Bronchial epithelial cell (primary cell): ENCODE data around the gene ZNF646. TPM values are rescaled to one million over a fixed set of nuclear protein-coding genes. Genes with fewer than 3 reads are reported as not detected.

Experiments
- DNase-seq: peaks from one replicate; pipeline ENCODE4 v3.0.0-alpha.2; 2010; ENCODE audit warnings: low read depth
- FAIRE-seq: peaks from 2 replicates; lab custom pipeline; 2011; peaks lifted over from hg19 to GRCh38; lab: Jason Lieb, UNC
- H3K27me3 ChIP-seq: 2 replicates; pipeline ENCODE4 v1.5.1; 2011; ENCODE audit warnings: low read length; ENCODE audit not compliant: control insufficient read depth, insufficient read depth
- H3K36me3 ChIP-seq: 2 replicates; pipeline ENCODE4 v1.5.1; 2011; ENCODE audit warnings: low read length; ENCODE audit not compliant: control insufficient read depth, insufficient read depth
- H3K4me3 ChIP-seq: 2 replicates; pipeline ENCODE4 v1.5.1; 2011; ENCODE audit warnings: mild to moderate bottlenecking, low read depth, low read length, control low read depth
- total RNA-seq: library from RNA; depleted of rRNA; stranded (reverse); fragments of >200 nt; gene quantifications from 2 replicates; pipeline ENCODE4 v1.2.1, GENCODE V29; 2014
- TF ChIP-seq, protein P1 (sequence below): IDR thresholded peaks from 2 replicates; pipeline ENCODE4 v1.5.1; 2011; ENCODE audit warnings: mild to moderate bottlenecking, moderate library complexity, low read length, control low read depth, inconsistent platforms; ENCODE audit not compliant: insufficient read depth, severe bottlenecking

ZNF646 gene
- total RNA-seq, 1 donor from 2014 or later: 6.3 TPM

DNA sequence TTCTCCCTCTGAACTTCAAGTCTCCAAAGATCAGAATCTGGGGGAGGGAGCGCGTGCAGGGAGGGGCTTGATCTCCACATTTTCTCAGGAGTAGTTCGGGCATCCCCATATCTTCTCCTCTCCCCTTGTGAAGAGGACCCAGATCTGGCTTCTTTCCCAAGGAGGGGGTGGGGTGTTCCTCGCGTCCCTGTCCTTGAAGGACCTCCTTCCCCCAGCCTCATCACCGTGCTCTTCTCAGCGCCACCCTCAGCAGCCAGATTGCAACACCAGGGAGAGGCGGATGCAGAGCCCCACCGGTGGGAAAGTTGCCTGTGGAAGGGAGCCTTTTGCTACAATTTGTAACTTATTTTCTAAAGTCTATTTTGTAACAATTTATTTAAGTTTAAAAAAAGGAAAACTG lies 8.9 kb downstream of the ZNF646 start:
- FAIRE-seq: no peak
- H3K27me3 ChIP-seq: no peaks in the 10 kb centered on the region

DNA sequence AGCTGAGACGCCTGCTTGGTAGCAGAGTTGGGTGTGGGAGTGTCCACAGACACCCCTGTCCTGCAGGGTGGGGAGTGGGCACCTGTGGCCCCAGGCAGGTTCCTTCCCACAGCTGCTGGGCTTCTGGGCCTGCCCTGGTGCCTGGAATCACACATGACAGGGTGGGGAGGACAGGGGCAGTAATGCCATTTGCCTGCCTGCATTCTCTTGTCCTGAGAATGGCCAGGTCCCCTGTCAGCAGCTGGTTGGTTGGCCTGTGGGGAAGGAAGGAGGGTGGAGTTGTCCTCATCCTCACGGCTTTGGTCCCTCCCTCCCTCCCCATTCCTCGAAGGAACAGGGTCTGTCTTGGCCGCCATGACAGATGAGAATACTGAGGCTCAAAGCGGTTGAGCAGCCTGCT lies 9.3 kb downstream of the ZNF646 start:
- TF ChIP-seq, protein P1, sequence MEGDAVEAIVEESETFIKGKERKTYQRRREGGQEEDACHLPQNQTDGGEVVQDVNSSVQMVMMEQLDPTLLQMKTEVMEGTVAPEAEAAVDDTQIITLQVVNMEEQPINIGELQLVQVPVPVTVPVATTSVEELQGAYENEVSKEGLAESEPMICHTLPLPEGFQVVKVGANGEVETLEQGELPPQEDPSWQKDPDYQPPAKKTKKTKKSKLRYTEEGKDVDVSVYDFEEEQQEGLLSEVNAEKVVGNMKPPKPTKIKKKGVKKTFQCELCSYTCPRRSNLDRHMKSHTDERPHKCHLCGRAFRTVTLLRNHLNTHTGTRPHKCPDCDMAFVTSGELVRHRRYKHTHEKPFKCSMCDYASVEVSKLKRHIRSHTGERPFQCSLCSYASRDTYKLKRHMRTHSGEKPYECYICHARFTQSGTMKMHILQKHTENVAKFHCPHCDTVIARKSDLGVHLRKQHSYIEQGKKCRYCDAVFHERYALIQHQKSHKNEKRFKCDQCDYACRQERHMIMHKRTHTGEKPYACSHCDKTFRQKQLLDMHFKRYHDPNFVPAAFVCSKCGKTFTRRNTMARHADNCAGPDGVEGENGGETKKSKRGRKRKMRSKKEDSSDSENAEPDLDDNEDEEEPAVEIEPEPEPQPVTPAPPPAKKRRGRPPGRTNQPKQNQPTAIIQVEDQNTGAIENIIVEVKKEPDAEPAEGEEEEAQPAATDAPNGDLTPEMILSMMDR: no peak
- H3K27me3 ChIP-seq: no peaks in the 10 kb centered on the region
- H3K4me3 ChIP-seq: no peak overlapping the region
- FAIRE-seq: no peak
- no peak for DNase-seq
- H3K36me3 ChIP-seq: peaks cover 21% of the 10 kb centered on the region

More for the DNA sequence above, 8.9 kb downstream of the ZNF646 start:
- H3K4me3 ChIP-seq: no peak overlapping the region
- TF ChIP-seq, protein P1: no peak
- DNase-seq: no peak
- H3K36me3 ChIP-seq: peaks cover 24% of the 10 kb centered on the region

DNA sequence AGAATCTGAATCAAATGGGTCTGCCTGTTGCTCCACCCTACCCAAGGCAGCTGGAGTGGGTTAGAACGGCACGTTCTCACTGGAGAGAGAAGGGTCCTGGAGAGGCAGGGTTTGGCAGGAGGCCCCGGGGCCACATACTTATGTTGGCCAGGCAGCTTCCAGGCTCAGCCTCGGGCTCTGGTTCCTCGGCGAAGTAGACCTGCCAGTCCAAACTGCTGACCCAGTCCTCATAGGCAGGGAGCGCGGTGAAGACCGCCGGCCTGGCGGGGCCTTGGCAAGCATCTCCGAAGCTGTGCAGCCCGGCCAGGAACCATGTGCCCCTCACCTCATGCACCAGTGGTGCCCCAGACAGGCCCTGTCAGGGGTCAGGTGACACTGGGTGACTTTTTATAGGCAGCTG lies 9.8 kb downstream of the ZNF646 start:
- H3K4me3 ChIP-seq: no peak overlapping the region
- no peaks in the 10 kb centered on the region for H3K27me3 ChIP-seq
- TF ChIP-seq, protein P1: no peak
- DNase-seq (no peak), FAIRE-seq (no peak)
- H3K36me3 ChIP-seq: peaks cover 18% of the 10 kb centered on the region

DNA sequence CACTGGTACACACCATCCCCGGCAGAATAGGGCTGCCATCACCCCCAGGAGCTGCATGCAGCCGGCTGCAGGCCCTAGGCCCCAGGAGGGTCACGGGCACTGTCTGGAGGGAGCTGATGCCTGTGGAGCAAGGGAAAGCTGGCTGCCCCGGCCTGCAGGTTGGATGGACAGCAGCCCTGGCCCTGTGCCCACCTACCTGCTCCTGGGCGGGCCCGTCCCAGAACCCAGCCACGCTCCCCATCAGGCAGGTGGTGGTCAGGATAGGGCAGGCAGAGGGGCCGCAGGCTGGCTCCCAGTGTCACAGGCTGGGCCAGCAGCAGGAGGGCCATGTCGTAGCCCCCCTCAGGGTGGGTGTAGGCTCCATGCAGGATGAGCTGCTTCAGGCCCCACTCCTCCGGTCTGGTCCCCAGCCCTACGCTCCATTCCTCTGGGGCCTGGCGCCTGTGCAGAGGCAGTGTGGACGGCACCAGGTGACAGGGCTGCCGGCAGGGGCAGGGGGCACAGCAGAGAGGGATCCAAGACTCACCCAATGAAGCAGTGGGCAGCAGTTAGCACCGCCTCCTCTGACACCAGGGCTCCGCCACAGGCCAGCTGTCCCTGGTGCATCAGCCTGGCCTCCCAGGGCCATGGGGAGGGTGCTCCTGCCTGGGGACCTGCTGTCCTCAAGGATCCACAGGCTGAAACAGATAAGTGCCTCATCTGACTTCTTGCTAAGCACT lies 10.5 kb downstream of the ZNF646 start:
- Histone ChIP-seq H3K27me3 (no peaks in the 10 kb centered on the region), H3K36me3 (peaks cover 15% of the 10 kb centered on the region), H3K4me3 (no peak overlapping the region)
- TF ChIP-seq, protein P1: no peak
- FAIRE-seq: no peak
- DNase-seq: no peak

DNA sequence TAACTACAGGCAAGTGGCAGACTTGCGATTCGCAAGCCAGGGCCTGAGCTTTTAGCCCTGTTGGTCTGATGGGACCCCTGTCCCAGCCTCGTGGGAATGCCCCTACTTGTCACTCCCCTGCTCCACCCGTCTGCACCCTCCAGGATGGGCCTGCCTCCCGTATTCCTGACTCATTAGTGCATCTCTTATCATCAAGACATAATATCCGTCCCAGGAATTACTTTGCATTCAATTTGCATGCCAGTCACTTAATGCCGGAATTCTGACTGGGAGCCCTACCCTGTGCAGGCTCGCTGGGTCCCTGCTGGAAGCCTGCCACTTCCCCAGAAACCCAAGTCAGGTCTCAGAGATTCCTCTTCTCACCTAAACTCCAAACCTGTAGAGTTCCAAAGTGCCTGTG lies 11.2 kb downstream of the ZNF646 start:
- FAIRE-seq: no peak
- H3K36me3 ChIP-seq: peaks cover 13% of the 10 kb centered on the region

More for the DNA sequence above, 11.2 kb downstream of the ZNF646 start:
- H3K27me3 ChIP-seq: no peaks in the 10 kb centered on the region
- DNase-seq: no peak
- no peak overlapping the region for H3K4me3 ChIP-seq
- TF ChIP-seq, protein P1: no peak
